ENCODE data around the gene E2F7.
"Not testable (repeated sequence)": the region's sequence is repeated elsewhere in the genome, so short reads cannot be mapped to it uniquely, and the experiment has no call there.

E2F7 gene

GRCh38 chr12:77089686-77090220 lies 24.4 kb upstream of the E2F7 start:
- no peak for TF ChIP-seq CTCF (IDR thresholded peaks at IDR 0.05)
- H3K36me3 ChIP-seq, result no peaks in the 10 kb centered on the region
- H3K9me3 ChIP-seq, result no peaks in the 10 kb centered on the region
- H3K27me3 ChIP-seq, result no peaks in the 10 kb centered on the region
- no peak for DNase-seq
- no peak overlapping the region for H3K4me3 ChIP-seq
- intact Hi-C loops (cut with DNase I; ENCODE audit: low total_unique reads), result no loop called here
- H3K27ac ChIP-seq, result no peak overlapping the region
- H3K4me1 ChIP-seq, result no peaks in the 10 kb centered on the region

DNA sequence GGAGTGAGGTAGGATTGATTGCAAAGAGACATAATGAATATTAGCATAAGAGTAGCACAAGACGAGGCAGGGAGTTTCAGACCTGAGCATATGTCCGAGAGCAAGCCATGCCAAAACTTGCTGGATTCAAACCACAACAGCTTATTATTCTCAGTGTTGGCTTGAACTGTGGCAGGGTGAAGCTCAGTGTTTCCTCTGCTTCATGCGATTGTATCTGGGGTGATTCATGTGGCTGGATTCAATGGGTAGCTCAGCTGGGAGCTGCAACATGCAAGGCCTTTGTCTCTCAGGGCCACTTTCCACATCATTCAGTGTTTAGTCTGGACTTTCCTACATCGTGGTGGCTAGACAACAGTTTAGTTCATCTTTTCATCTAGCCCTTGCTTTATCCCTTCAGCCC lies 22.1 kb upstream of the E2F7 start:
- intact Hi-C loops (cut with DNase I; ENCODE audit: low total_unique reads), result no loop called here
- Histone ChIP-seq H3K4me3 (no peak overlapping the region), H3K27me3 (no peaks in the 10 kb centered on the region), H3K36me3 (no peaks in the 10 kb centered on the region), H3K4me1 (no peaks in the 10 kb centered on the region), H3K9me3 (no peaks in the 10 kb centered on the region), H3K27ac (no peak overlapping the region)
- TF ChIP-seq CTCF (IDR thresholded peaks at IDR 0.05), result no peak
- no peak for DNase-seq

GRCh38 chr12:77082021-77082420 lies 16.7 kb upstream of the E2F7 start:
- Histone ChIP-seq H3K4me3 (no peak overlapping the region), H3K27me3 (peaks cover 0 to 2% of the 10 kb centered on the region in 2 donors), H3K4me1 (no peaks in the 10 kb centered on the region), H3K36me3 (no peaks in the 10 kb centered on the region), H3K9me3 (no peaks in the 10 kb centered on the region), H3K27ac (no peak overlapping the region)
- intact Hi-C loops (cut with DNase I; ENCODE audit: low total_unique reads), result no loop called here
- no peak for TF ChIP-seq CTCF (IDR thresholded peaks at IDR 0.05)
- DNase-seq, result no peak

- no peaks in the 10 kb centered on the region for H3K36me3 ChIP-seq
- DNase-seq, result no peak
- H3K4me3 ChIP-seq, result no peak overlapping the region
- H3K27me3 ChIP-seq, result peaks cover 0 to 2% of the 10 kb centered on the region in 2 donors
- intact Hi-C loops (cut with DNase I; ENCODE audit: low total_unique reads), result no loop called here
- no peak for TF ChIP-seq CTCF (IDR thresholded peaks at IDR 0.05)
- no peak overlapping the region for H3K27ac ChIP-seq
- no peaks in the 10 kb centered on the region for H3K9me3 ChIP-seq
- no peaks in the 10 kb centered on the region for H3K4me1 ChIP-seq
Measured at GRCh38 chr12:77079631-77080030, 14.3 kb upstream of the E2F7 start.

- no peak for DNase-seq
- H3K27me3 ChIP-seq, result peaks cover 0 to 2% of the 10 kb centered on the region in 2 donors
- TF ChIP-seq CTCF (IDR thresholded peaks at IDR 0.05), result no peak
- no peak overlapping the region for H3K4me3 ChIP-seq
- H3K27ac ChIP-seq, result no peak overlapping the region
- H3K9me3 ChIP-seq, result no peaks in the 10 kb centered on the region
- intact Hi-C loops (cut with DNase I; ENCODE audit: low total_unique reads), result no loop called here
- H3K4me1 ChIP-seq, result no peaks in the 10 kb centered on the region
- no peaks in the 10 kb centered on the region for H3K36me3 ChIP-seq
Measured at GRCh38 chr12:77078231-77078630, 12.9 kb upstream of the E2F7 start.

- DNase-seq, result no peak
- no peaks in the 10 kb centered on the region for H3K36me3 ChIP-seq
- TF ChIP-seq CTCF (IDR thresholded peaks at IDR 0.05), result no peak
- H3K27ac ChIP-seq, result no peak overlapping the region
- H3K4me3 ChIP-seq, result no peak overlapping the region
- H3K4me1 ChIP-seq, result no peaks in the 10 kb centered on the region
- intact Hi-C loops (cut with DNase I; ENCODE audit: low total_unique reads), result no loop called here
- peaks cover 0 to 2% of the 10 kb centered on the region in 2 donors for H3K27me3 ChIP-seq
- no peaks in the 10 kb centered on the region for H3K9me3 ChIP-seq
Measured at GRCh38 chr12:77076886-77077285, 11.5 kb upstream of the E2F7 start.

DNA sequence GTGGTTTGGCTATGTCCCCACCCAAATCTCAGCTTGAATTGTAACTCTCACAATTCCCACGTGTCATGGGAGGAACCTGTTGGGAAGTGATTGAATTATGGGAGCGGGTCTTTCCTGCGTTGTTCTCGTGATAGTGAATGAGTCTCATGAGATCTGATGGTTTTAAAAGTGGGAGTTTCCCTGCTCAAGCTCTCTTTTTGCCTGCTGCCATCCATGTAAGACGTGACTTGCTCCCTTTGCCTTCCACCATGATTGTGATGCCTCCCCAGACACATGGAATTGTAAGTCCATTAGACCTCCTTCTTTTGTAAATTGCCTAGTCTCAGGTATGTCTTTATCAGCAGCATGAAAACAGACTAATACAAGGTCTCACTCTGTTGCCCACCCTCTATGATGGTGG lies 8.5 kb upstream of the E2F7 start:
- H3K4me3 ChIP-seq; H3K9me3 ChIP-seq; H3K27me3 ChIP-seq; H3K27ac ChIP-seq; H3K36me3 ChIP-seq; H3K4me1 ChIP-seq; DNase-seq; intact Hi-C loops (cut with DNase I; ENCODE audit: low total_unique reads): not testable (repeated sequence)
